NCI-H1092 (cell line): ENCODE data around the gene PCDHGA8.
"Not testable (repeated sequence)": the region's sequence is repeated elsewhere in the genome, so short reads cannot be mapped to it uniquely, and the experiment has no call there.

Experiments
- DNase-seq: peaks from one replicate; lab custom pipeline; 2025; lab: John Stamatoyannopoulos, UW

PCDHGA8 gene

GRCh38 chr5:141403387-141403786 is 11.0 kb downstream of the PCDHGA8 start:
- no peak for DNase-seq

- DNase-seq = not testable (repeated sequence)
Measured at GRCh38 chr5:141407790-141408505, 15.5 kb downstream of the PCDHGA8 start, which contains the start of gene PCDHGB6. TSS of gene PCDHGB6 (plus strand) at chr5:141408021. CDS start at chr5:141408203, 182 bp downstream.

GRCh38 chr5:141409598-141410306 is 17.3 kb downstream of the PCDHGA8 start:
- DNase-seq = no peak

GRCh38 chr5:141411575-141411974 is 19.1 kb downstream of the PCDHGA8 start:
- DNase-seq = no peak

GRCh38 chr5:141412854-141413539 is 20.6 kb downstream of the PCDHGA8 start, which contains the start of gene PCDHGA10:
TSS of gene PCDHGA10 (plus strand) at chr5:141412987. CDS start at chr5:141413176, 189 bp downstream.
- DNase-seq = no peak

- no peak for DNase-seq
Measured at GRCh38 chr5:141413540-141414069, 21.2 kb downstream of the PCDHGA8 start.

- not testable (repeated sequence) for DNase-seq
Measured at GRCh38 chr5:141414548-141415274, 22.3 kb downstream of the PCDHGA8 start.

GRCh38 chr5:141415275-141415618 is 22.8 kb downstream of the PCDHGA8 start:
- not testable (repeated sequence) for DNase-seq

GRCh38 chr5:141417494-141418172 is 25.2 kb downstream of the PCDHGA8 start, which contains the start of gene PCDHGB7:
TSS of gene PCDHGB7 (plus strand) at chr5:141417677. CDS start at chr5:141417860, 183 bp downstream.
- peak; percentile 59 for DNase-seq

GRCh38 chr5:141419074-141419880 is 26.8 kb downstream of the PCDHGA8 start:
- DNase-seq = no peak

- no peak for DNase-seq
Measured at GRCh38 chr5:141420855-141421488, 28.5 kb downstream of the PCDHGA8 start, which contains the start of gene PCDHGA11. TSS of gene PCDHGA11 (plus strand) at chr5:141421051. CDS start at chr5:141421228, 177 bp downstream.

GRCh38 chr5:141421489-141421855 is 29.0 kb downstream of the PCDHGA8 start:
- DNase-seq = no peak

GRCh38 chr5:141422742-141423291 is 30.4 kb downstream of the PCDHGA8 start:
- no peak for DNase-seq

GRCh38 chr5:141427783-141428426 is 35.5 kb downstream of the PCDHGA8 start:
- no peak for DNase-seq

GRCh38 chr5:141430332-141431113 is 38.1 kb downstream of the PCDHGA8 start, which contains the start of gene PCDHGA12:
TSS of gene PCDHGA12 (plus strand) at chr5:141430507. CDS start at chr5:141430760, 253 bp downstream.
- DNase-seq = no peak

GRCh38 chr5:141431286-141431685 is 38.9 kb downstream of the PCDHGA8 start:
- DNase-seq = no peak

- not testable (repeated sequence) for DNase-seq
Measured at GRCh38 chr5:141432308-141432707, 39.9 kb downstream of the PCDHGA8 start.

GRCh38 chr5:141432726-141433125 is 40.3 kb downstream of the PCDHGA8 start:
- not testable (repeated sequence) for DNase-seq
